H9 (cell line): Measurements from ENCODE around the gene SCNN1B. TPM values are rescaled to one million over a fixed set of nuclear protein-coding genes. Genes with fewer than 3 reads are reported as not detected.
"Not testable (repeated sequence)": the region's sequence is repeated elsewhere in the genome, so short reads cannot be mapped to it uniquely, and the experiment has no call there.

Experiments
- DNase-seq: peaks from one replicate; pipeline ENCODE4 v3.0.0-alpha.2; 2017
- H2AFZ ChIP-seq: one replicate; pipeline ENCODE4 v1.6.1; 2013; ENCODE audit warnings: mild to moderate bottlenecking, low read length, control low read depth, moderate library complexity
- H2AK5ac ChIP-seq: 2 replicates; pipeline ENCODE4 v1.6.1; 2013; ENCODE audit warnings: low read length, control low read depth, mixed read lengths; ENCODE audit not compliant: insufficient read length
- H2BK120ac ChIP-seq: one replicate; pipeline ENCODE4 v1.6.1; 2013; ENCODE audit warnings: low read depth, mild to moderate bottlenecking, low read length, control low read depth, inconsistent platforms; ENCODE audit not compliant: poor library complexity, severe bottlenecking
- H2BK12ac ChIP-seq: 2 replicates; pipeline ENCODE4 v1.6.1; 2013; ENCODE audit warnings: low read length, control low read depth, mixed read lengths, low read depth; ENCODE audit not compliant: insufficient read length
- H2BK15ac ChIP-seq: 2 replicates; pipeline ENCODE4 v1.6.1; 2013; ENCODE audit warnings: low read depth, low read length, control low read depth
- H2BK20ac ChIP-seq: one replicate; pipeline ENCODE4 v1.6.1; 2013; ENCODE audit warnings: low read depth, mild to moderate bottlenecking, low read length, control low read depth, inconsistent platforms; ENCODE audit not compliant: poor library complexity, severe bottlenecking
- H2BK5ac ChIP-seq: 2 replicates; pipeline ENCODE4 v1.6.1; 2013; ENCODE audit warnings: low read length, control low read depth, mixed read lengths; ENCODE audit not compliant: insufficient read length
- H3K14ac ChIP-seq: 2 replicates; pipeline ENCODE4 v1.6.1; 2013; ENCODE audit warnings: low read length, control low read depth; ENCODE audit not compliant: insufficient read depth
- H3K18ac ChIP-seq: 2 replicates; pipeline ENCODE4 v1.6.1; 2013; ENCODE audit warnings: low read depth, mild to moderate bottlenecking, mixed read lengths, low read length, control low read depth; ENCODE audit not compliant: insufficient read length
- H3K23ac ChIP-seq: 2 replicates; pipeline ENCODE4 v1.6.1; 2013; ENCODE audit warnings: low read length, control low read depth, mixed read lengths, low read depth; ENCODE audit not compliant: insufficient read length
- H3K23me2 ChIP-seq: 2 replicates; pipeline ENCODE4 v1.6.1; 2013; ENCODE audit warnings: low read depth, mild to moderate bottlenecking, mixed read lengths, low read length, control low read depth; ENCODE audit not compliant: insufficient read length, poor library complexity, severe bottlenecking
- H3K27ac ChIP-seq: 2 replicates; pipeline ENCODE4 v1.5.1; 2013; ENCODE audit warnings: low read length, control low read depth, mixed read lengths, low read depth; ENCODE audit not compliant: insufficient read length
- H3K27me3 ChIP-seq: 2 replicates; pipeline ENCODE4 v1.6.1; 2013; ENCODE audit warnings: low read length, control low read depth, inconsistent platforms; ENCODE audit not compliant: insufficient read depth
- H3K4ac ChIP-seq: 2 replicates; pipeline ENCODE4 v1.6.1; 2013; ENCODE audit warnings: low read depth, mild to moderate bottlenecking, control low read depth, inconsistent platforms, low read length, moderate library complexity
- H3K4me1 ChIP-seq: 2 replicates; pipeline ENCODE4 v1.6.1; 2013; ENCODE audit warnings: low read length, control low read depth, inconsistent platforms; ENCODE audit not compliant: insufficient read depth
- H3K4me2 ChIP-seq: 2 replicates; pipeline ENCODE4 v1.6.1; 2013; ENCODE audit warnings: low read length, control low read depth, mixed read lengths; ENCODE audit not compliant: insufficient read length, insufficient read depth
- H3K56ac ChIP-seq: 2 replicates; pipeline ENCODE4 v1.6.1; 2013; ENCODE audit warnings: low read depth, mild to moderate bottlenecking, mixed read lengths, low read length, control low read depth; ENCODE audit not compliant: insufficient read length
- H3K79me1 ChIP-seq: 2 replicates; pipeline ENCODE4 v1.6.1; 2013; ENCODE audit warnings: low read depth, mild to moderate bottlenecking, moderate library complexity, low read length, control low read depth, inconsistent platforms; ENCODE audit not compliant: insufficient read depth, poor library complexity, severe bottlenecking
- H3K79me2 ChIP-seq: 2 replicates; pipeline ENCODE4 v1.6.1; 2013; ENCODE audit warnings: low read length, control low read depth, inconsistent platforms; ENCODE audit not compliant: insufficient read depth
- H3K9ac ChIP-seq: 2 replicates; pipeline ENCODE4 v1.6.1; 2013; ENCODE audit warnings: low read length, control low read depth, mixed read lengths; ENCODE audit not compliant: insufficient read length; ENCODE audit errors: extremely low read depth
- H3K9me3 ChIP-seq: one replicate; pipeline ENCODE4 v1.6.1; 2013; ENCODE audit warnings: low read depth, low read length, inconsistent platforms; ENCODE audit not compliant: control insufficient read depth
- H3T11ph ChIP-seq: one replicate; pipeline ENCODE4 v1.6.1; 2013; ENCODE audit warnings: mild to moderate bottlenecking, low read length, control low read depth, inconsistent platforms
- H4K20me1 ChIP-seq: one replicate; pipeline ENCODE4 v1.6.1; 2013; ENCODE audit not compliant: control insufficient read depth, insufficient read length, insufficient read depth
- H4K5ac ChIP-seq: 2 replicates; pipeline ENCODE4 v1.6.1; 2013; ENCODE audit warnings: low read depth, mild to moderate bottlenecking, mixed read lengths, low read length, control low read depth; ENCODE audit not compliant: insufficient read length
- H4K8ac ChIP-seq: replicated peaks from 2 replicates; pipeline ENCODE4 v1.6.1; 2013; ENCODE audit warnings: low read length, control low read depth, mixed read lengths, low read depth; ENCODE audit not compliant: insufficient read length
- H4K91ac ChIP-seq: 2 replicates; pipeline ENCODE4 v1.6.1; 2013; ENCODE audit warnings: low read depth, mild to moderate bottlenecking, moderate library complexity, mixed read lengths, low read length, control low read depth; ENCODE audit not compliant: insufficient read length
- H3K27ac Mint-ChIP-seq, 3 experiments: 2 replicates in 2 of 3; 3 replicates in 1 of 3; pipeline ENCODE4 v1.8.0; 2020 to 2021; ENCODE audit warnings: mixed read lengths in 3 of 3, mild to moderate bottlenecking in 1 of 3, moderate library complexity in 1 of 3
- H3K27me3 Mint-ChIP-seq: 2 replicates; pipeline ENCODE4 v1.8.0; 2021; ENCODE audit warnings: low read depth, mild to moderate bottlenecking, moderate library complexity, mixed read lengths
- H3K36me3 Mint-ChIP-seq, 3 experiments: 2 replicates in 2 of 3; 3 replicates in 1 of 3; pipeline ENCODE4 v1.8.0; 2020 to 2021; ENCODE audit warnings: low read depth in 3 of 3, mixed read lengths in 3 of 3; ENCODE audit not compliant: insufficient read depth in 1 of 3
- H3K4me1 Mint-ChIP-seq, 2 experiments: 2 replicates each; pipeline ENCODE4 v1.8.0; 2020; ENCODE audit warnings: mixed read lengths in 2 of 2
- H3K4me3 Mint-ChIP-seq, 2 experiments: 2 replicates in 1 of 2; 3 replicates in 1 of 2; pipeline ENCODE4 v1.8.0; 2020 to 2021; ENCODE audit warnings: mild to moderate bottlenecking in 2 of 2, mixed read lengths in 2 of 2, moderate library complexity in 1 of 2
- H3K9me3 Mint-ChIP-seq, 2 experiments: 2 replicates in 1 of 2; 3 replicates in 1 of 2; pipeline ENCODE4 v1.8.0; 2020; ENCODE audit warnings: mild to moderate bottlenecking in 2 of 2, mixed read lengths in 2 of 2, moderate library complexity in 1 of 2
- CTCF ChIP-seq: fragments of 200-600 bp; sonication (generic); conservative IDR thresholded peaks from 3 replicates; pipeline ENCODE4 v1.8.0; 2021; ENCODE audit warnings: antibody characterized with exemption, mild to moderate bottlenecking
- WGBS: extraction: QIAGEN DNeasy Blood & Tissue Kit; methylation state at CpG from one replicate; pipeline ENCODE4 v1.1.7; 2013; ENCODE audit warnings: missing lambda C conversion rate, low lambda C conversion rate, mixed read lengths; ENCODE audit not compliant: insufficient read length; ENCODE audit errors: extremely low coverage; 5-methylcytosine and 5-hydroxymethylcytosine counted together
- total RNA-seq: library from RNA; stranded (reverse); gene quantifications from 2 replicates; pipeline ENCODE4 v1.2.1, GENCODE V29; 2021

The SCNN1B gene
- total RNA-seq, 1 experiment from 2014 or later, result 0.11 TPM

GRCh38 chr16:23252310-23252709, 49.8 kb upstream of the SCNN1B start:
- H2BK12ac ChIP-seq, result no peak overlapping the region
- no peaks in the 10 kb centered on the region for H3K27me3 ChIP-seq
- H3K4me1 ChIP-seq, result no peaks in the 10 kb centered on the region
- H3K4me3 Mint-ChIP-seq, result no peak overlapping the region
- no peak overlapping the region for H2BK120ac ChIP-seq
- H3K79me1 ChIP-seq, result no peaks in the 10 kb centered on the region
- no peak overlapping the region for H3K4ac ChIP-seq
- H3K4me2 ChIP-seq, result no peak overlapping the region
- H3K27ac Mint-ChIP-seq, result no peak overlapping the region
- H2BK5ac ChIP-seq, result no peak overlapping the region
- no peak overlapping the region for H4K5ac ChIP-seq
- H3K79me2 ChIP-seq, result no peaks in the 10 kb centered on the region
- no peak overlapping the region for H3K23ac ChIP-seq
- no peak overlapping the region for H2BK20ac ChIP-seq
- no peak overlapping the region for H4K91ac ChIP-seq
- no peak overlapping the region for H2AFZ ChIP-seq
- H3K27me3 Mint-ChIP-seq, result no peaks in the 10 kb centered on the region; the same call in 1 of the 2 replicates
- H4K20me1 ChIP-seq, result no peaks in the 10 kb centered on the region
- H3K4me1 Mint-ChIP-seq, result no peaks in the 10 kb centered on the region
- WGBS, result no CpG with 5 or more reads among the region's 5 CpGs
- no peak overlapping the region for H3T11ph ChIP-seq
- no peak for DNase-seq
- H3K14ac ChIP-seq, result no peak overlapping the region
- H3K23me2 ChIP-seq, result no peaks in the 10 kb centered on the region
- H3K9ac ChIP-seq, result no peak overlapping the region
- H3K36me3 Mint-ChIP-seq, result no peaks in the 10 kb centered on the region; a peak in 2 of 7 replicates
- H2BK15ac ChIP-seq, result no peak overlapping the region
- peaks cover 10 to 13% of the 10 kb centered on the region in 2 experiments; a peak in 4 of 5 replicates for H3K9me3 Mint-ChIP-seq
- H3K9me3 ChIP-seq, result no peaks in the 10 kb centered on the region
- no peak overlapping the region for H4K8ac ChIP-seq
- H2AK5ac ChIP-seq, result no peak overlapping the region
- H3K56ac ChIP-seq, result no peak overlapping the region
- H3K27ac ChIP-seq, result no peak overlapping the region
- no peak overlapping the region for H3K18ac ChIP-seq
- TF ChIP-seq CTCF, result no peak

GRCh38 chr16:23253650-23254049, 48.5 kb upstream of the SCNN1B start:
- no CpG with 5 or more reads among the region's 1 CpG for WGBS
- H2BK15ac ChIP-seq, H3K79me2 ChIP-seq, H3K18ac ChIP-seq, H3K9ac ChIP-seq, H3K9me3 ChIP-seq, H4K8ac ChIP-seq, H2AFZ ChIP-seq, H2BK12ac ChIP-seq, H3K27ac Mint-ChIP-seq, H3K27ac ChIP-seq, H3K4ac ChIP-seq, H2AK5ac ChIP-seq, H3K27me3 Mint-ChIP-seq, H3K36me3 Mint-ChIP-seq, H3K14ac ChIP-seq, DNase-seq, H3K23me2 ChIP-seq, H4K20me1 ChIP-seq, H3K4me3 Mint-ChIP-seq, H3T11ph ChIP-seq, H3K79me1 ChIP-seq, H4K91ac ChIP-seq, H2BK5ac ChIP-seq, H3K56ac ChIP-seq, H2BK20ac ChIP-seq, H3K4me1 ChIP-seq, H4K5ac ChIP-seq, H3K4me1 Mint-ChIP-seq, H3K27me3 ChIP-seq, H3K23ac ChIP-seq, H3K4me2 ChIP-seq, H2BK120ac ChIP-seq: not testable (repeated sequence)
- H3K9me3 Mint-ChIP-seq, result peaks cover 10 to 13% of the 10 kb centered on the region in 2 experiments; a peak in 4 of 5 replicates
